IPS-20b (cell line): Measurements from ENCODE around the gene ILRUN.
"Not testable (repeated sequence)": the region's sequence is repeated elsewhere in the genome, so short reads cannot be mapped to it uniquely, and the experiment has no call there.

Experiments
- H3K27ac ChIP-seq: one replicate; pipeline ENCODE4 v1.5.1; 2013; ENCODE audit warnings: low read length
- H3K27me3 ChIP-seq: 2 replicates; pipeline ENCODE4 v1.6.1; 2013; ENCODE audit warnings: mild to moderate bottlenecking, low read length, inconsistent platforms; ENCODE audit not compliant: insufficient read depth
- H3K36me3 ChIP-seq: 2 replicates; pipeline ENCODE4 v1.6.1; 2013; ENCODE audit warnings: low read depth, mild to moderate bottlenecking, inconsistent platforms, low read length, moderate library complexity; ENCODE audit not compliant: insufficient read depth
- H3K4me1 ChIP-seq: 2 replicates; pipeline ENCODE4 v1.6.1; 2013; ENCODE audit warnings: mild to moderate bottlenecking, control low read depth, inconsistent platforms, low read length, moderate library complexity; ENCODE audit not compliant: insufficient read depth
- H3K4me3 ChIP-seq: 2 replicates; pipeline ENCODE4 v1.5.1; 2013; ENCODE audit warnings: mild to moderate bottlenecking, low read length, inconsistent platforms
- H3K9ac ChIP-seq: 2 replicates; pipeline ENCODE4 v1.6.1; 2013; ENCODE audit warnings: low read depth, mild to moderate bottlenecking, inconsistent platforms, low read length, moderate library complexity
- H3K9me3 ChIP-seq: 2 replicates; pipeline ENCODE4 v1.6.1; 2013; ENCODE audit warnings: mild to moderate bottlenecking, low read depth, low read length, inconsistent platforms; ENCODE audit not compliant: insufficient read depth

Gene ILRUN

GRCh38 chr6:34696189-34696738, 303 bp downstream of the ILRUN start:
- H3K9ac ChIP-seq, result peak overlapping the region; percentile 84
- H3K36me3 ChIP-seq, result no peaks in the 10 kb centered on the region
- no peaks in the 10 kb centered on the region for H3K9me3 ChIP-seq
- H3K27ac ChIP-seq, result no peak overlapping the region
- H3K27me3 ChIP-seq, result no peaks in the 10 kb centered on the region
- H3K4me1 ChIP-seq, result peaks cover 4% of the 10 kb centered on the region; the same call in 1 of the 2 replicates
- peak overlapping the region; percentile 83 for H3K4me3 ChIP-seq

- Histone ChIP-seq H3K4me3 (peak overlapping the region; percentile 83), H3K27ac (no peak overlapping the region), H3K4me1 (peaks cover 4% of the 10 kb centered on the region; the same call in 1 of the 2 replicates), H3K9me3 (no peaks in the 10 kb centered on the region), H3K27me3 (no peaks in the 10 kb centered on the region), H3K9ac (peak overlapping the region; percentile 84), H3K36me3 (no peaks in the 10 kb centered on the region)
These were observed 808 bp downstream of the ILRUN start for GRCh38 chr6:34695729-34696188.

GRCh38 chr6:34692280-34692679, 4.3 kb downstream of the ILRUN start:
- H3K4me3 ChIP-seq, result no peak overlapping the region
- H3K36me3 ChIP-seq, result no peaks in the 10 kb centered on the region
- peaks cover 4% of the 10 kb centered on the region; the same call in 1 of the 2 replicates for H3K4me1 ChIP-seq
- no peaks in the 10 kb centered on the region for H3K27me3 ChIP-seq
- H3K27ac ChIP-seq, result no peak overlapping the region
- H3K9ac ChIP-seq, result no peak overlapping the region
- no peaks in the 10 kb centered on the region for H3K9me3 ChIP-seq

- H3K4me3 ChIP-seq, result no peak overlapping the region
- no peaks in the 10 kb centered on the region for H3K9me3 ChIP-seq
- H3K36me3 ChIP-seq, result no peaks in the 10 kb centered on the region
- no peaks in the 10 kb centered on the region for H3K27me3 ChIP-seq
- H3K27ac ChIP-seq, result no peak overlapping the region
- H3K4me1 ChIP-seq, result no peaks in the 10 kb centered on the region
- no peak overlapping the region for H3K9ac ChIP-seq
These were observed 6.8 kb downstream of the ILRUN start for GRCh38 chr6:34689742-34690141.

- no peak overlapping the region for H3K9ac ChIP-seq
- no peak overlapping the region for H3K4me3 ChIP-seq
- no peaks in the 10 kb centered on the region for H3K36me3 ChIP-seq
- H3K9me3 ChIP-seq, result no peaks in the 10 kb centered on the region
- no peaks in the 10 kb centered on the region for H3K27me3 ChIP-seq
- no peaks in the 10 kb centered on the region for H3K4me1 ChIP-seq
- H3K27ac ChIP-seq, result no peak overlapping the region
These were observed 7.6 kb downstream of the ILRUN start for GRCh38 chr6:34688956-34689355.

GRCh38 chr6:34684919-34685318, 11.6 kb downstream of the ILRUN start:
- Histone ChIP-seq H3K9me3 (no peaks in the 10 kb centered on the region), H3K36me3 (no peaks in the 10 kb centered on the region), H3K27me3 (no peaks in the 10 kb centered on the region), H3K4me1 (no peaks in the 10 kb centered on the region), H3K27ac (no peak overlapping the region), H3K9ac (no peak overlapping the region), H3K4me3 (no peak overlapping the region)

- H3K27ac ChIP-seq, result no peak overlapping the region
These were observed 12.2 kb downstream of the ILRUN start for GRCh38 chr6:34684364-34684763.

GRCh38 chr6:34680802-34681515, 15.6 kb downstream of the ILRUN start:
- Histone ChIP-seq H3K9ac (no peak overlapping the region), H3K4me3 (no peak overlapping the region), H3K4me1 (no peaks in the 10 kb centered on the region), H3K9me3 (no peaks in the 10 kb centered on the region), H3K27ac (no peak overlapping the region), H3K36me3 (no peaks in the 10 kb centered on the region), H3K27me3 (no peaks in the 10 kb centered on the region)

More at GRCh38 chr6:34684364-34684763, 12.2 kb downstream of the ILRUN start:
- Histone ChIP-seq H3K9ac (no peak overlapping the region), H3K4me3 (no peak overlapping the region), H3K27me3 (no peaks in the 10 kb centered on the region), H3K36me3 (no peaks in the 10 kb centered on the region), H3K4me1 (no peaks in the 10 kb centered on the region), H3K9me3 (no peaks in the 10 kb centered on the region)

- H3K9me3 ChIP-seq, H3K4me1 ChIP-seq, H3K9ac ChIP-seq, H3K27me3 ChIP-seq, H3K36me3 ChIP-seq, H3K4me3 ChIP-seq, H3K27ac ChIP-seq: not testable (repeated sequence)
These were observed 16.3 kb downstream of the ILRUN start for GRCh38 chr6:34680313-34680712.

- H3K4me3 ChIP-seq, result no peak overlapping the region
- no peak overlapping the region for H3K27ac ChIP-seq
- H3K9ac ChIP-seq, result no peak overlapping the region
- H3K9me3 ChIP-seq, result no peaks in the 10 kb centered on the region
- no peaks in the 10 kb centered on the region for H3K36me3 ChIP-seq
- H3K27me3 ChIP-seq, result no peaks in the 10 kb centered on the region
- no peaks in the 10 kb centered on the region for H3K4me1 ChIP-seq
These were observed 16.9 kb downstream of the ILRUN start for GRCh38 chr6:34679552-34680253.

GRCh38 chr6:34676140-34676539, 20.4 kb downstream of the ILRUN start:
- H3K27me3 ChIP-seq, result no peaks in the 10 kb centered on the region
- H3K9ac ChIP-seq, result no peak overlapping the region
- H3K4me1 ChIP-seq, result no peaks in the 10 kb centered on the region

GRCh38 chr6:34674930-34675329, 21.6 kb downstream of the ILRUN start:
- H3K4me1 ChIP-seq, H3K36me3 ChIP-seq, H3K9me3 ChIP-seq, H3K9ac ChIP-seq, H3K4me3 ChIP-seq, H3K27ac ChIP-seq, H3K27me3 ChIP-seq: not testable (repeated sequence)

More at GRCh38 chr6:34676140-34676539, 20.4 kb downstream of the ILRUN start:
- H3K36me3 ChIP-seq, result no peaks in the 10 kb centered on the region
- H3K4me3 ChIP-seq, result no peak overlapping the region
- no peaks in the 10 kb centered on the region for H3K9me3 ChIP-seq
- H3K27ac ChIP-seq, result no peak overlapping the region
